ENCODE results near the gene ADARB2.

DNA sequence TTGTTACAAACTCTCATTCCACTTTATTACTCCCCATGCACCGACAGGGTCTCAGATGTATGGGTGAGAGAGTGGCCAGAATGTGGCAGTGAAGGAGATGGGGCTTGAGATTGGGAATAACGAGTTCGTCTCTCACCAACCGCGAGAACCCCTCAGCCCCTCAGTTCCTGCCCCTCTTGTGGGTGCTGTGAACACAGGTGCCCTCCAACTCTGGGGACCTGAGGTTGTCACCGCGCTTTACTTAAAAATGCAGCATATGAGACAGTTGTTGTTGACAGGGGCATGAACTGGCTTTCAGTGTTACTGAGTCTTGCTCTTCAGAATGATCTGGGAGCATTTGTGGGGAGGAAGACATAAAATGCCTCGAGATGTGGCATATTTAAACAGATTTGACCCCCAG is 391.1 kb downstream of the ADARB2 start:
- TF ChIP-seq, protein P1, sequence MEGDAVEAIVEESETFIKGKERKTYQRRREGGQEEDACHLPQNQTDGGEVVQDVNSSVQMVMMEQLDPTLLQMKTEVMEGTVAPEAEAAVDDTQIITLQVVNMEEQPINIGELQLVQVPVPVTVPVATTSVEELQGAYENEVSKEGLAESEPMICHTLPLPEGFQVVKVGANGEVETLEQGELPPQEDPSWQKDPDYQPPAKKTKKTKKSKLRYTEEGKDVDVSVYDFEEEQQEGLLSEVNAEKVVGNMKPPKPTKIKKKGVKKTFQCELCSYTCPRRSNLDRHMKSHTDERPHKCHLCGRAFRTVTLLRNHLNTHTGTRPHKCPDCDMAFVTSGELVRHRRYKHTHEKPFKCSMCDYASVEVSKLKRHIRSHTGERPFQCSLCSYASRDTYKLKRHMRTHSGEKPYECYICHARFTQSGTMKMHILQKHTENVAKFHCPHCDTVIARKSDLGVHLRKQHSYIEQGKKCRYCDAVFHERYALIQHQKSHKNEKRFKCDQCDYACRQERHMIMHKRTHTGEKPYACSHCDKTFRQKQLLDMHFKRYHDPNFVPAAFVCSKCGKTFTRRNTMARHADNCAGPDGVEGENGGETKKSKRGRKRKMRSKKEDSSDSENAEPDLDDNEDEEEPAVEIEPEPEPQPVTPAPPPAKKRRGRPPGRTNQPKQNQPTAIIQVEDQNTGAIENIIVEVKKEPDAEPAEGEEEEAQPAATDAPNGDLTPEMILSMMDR (IDR thresholded peaks at IDR 0.05) = no peak
- no peak for TF ChIP-seq POLR2A (IDR thresholded peaks at IDR 0.05)

Data from testis (tissue), 2 donors.